Pancreas (tissue), 10 donors: Measurements from ENCODE around the gene CHMP6. TPM values are rescaled to one million over a fixed set of nuclear protein-coding genes. Genes with fewer than 3 reads are reported as not detected.

ENCODE experiments used
- ATAC-seq, 4 donors: fragments of 200-7000 bp; cut with Tn5 transposase; one replicate each; pipeline versions ENCODE4 v1.8.0 to v1.9.1; 2020; ENCODE audit warnings: mild to moderate bottlenecking in 4 of 4, moderate library complexity in 4 of 4
- DNase-seq, 6 donors: peaks; one replicate each; pipeline ENCODE4 v3.0.0-alpha.2; 2020
- FAIRE-seq: peaks from 2 replicates; lab custom pipeline; 2012; peaks lifted over from hg19 to GRCh38; lab: Jason Lieb, UNC
- H3K27ac ChIP-seq, 4 donors: fragments of 200-600 bp; sonication (generic); 1 replicate in 3 of 4; 2 replicates in 1 of 4; pipeline versions ENCODE4 v1.5.0 to v1.8.0; 2020
- H3K27me3 ChIP-seq, 4 donors: fragments of 200-600 bp; one replicate each; pipeline ENCODE4 v1.8.0; 2021
- H3K36me3 ChIP-seq, 3 donors: fragments of 200-600 bp; sonication (generic) in 1 of 3; one replicate each; pipeline versions ENCODE4 v1.5.0 to v1.8.0; 2020 to 2021
- H3K4me1 ChIP-seq, 3 donors: fragments of 200-600 bp; one replicate each; pipeline ENCODE4 v1.8.0; 2021
- H3K4me3 ChIP-seq, 4 donors: fragments of 200-600 bp; sonication (generic) in 2 of 4; one replicate each; pipeline versions ENCODE4 v1.5.0 to v1.8.0; 2020 to 2021
- H3K9me3 ChIP-seq, 4 donors: fragments of 200-600 bp; one replicate each; pipeline ENCODE4 v1.8.0; 2021
- CTCF ChIP-seq, 4 donors: fragments of 200-600 bp; sonication (generic) in 3 of 4; IDR thresholded peaks; one replicate each; pipeline versions ENCODE4 v1.5.0 to v1.8.0; 2021; ENCODE audit warnings: antibody characterized with exemption in 4 of 4
- WGBS, 2 donors: extraction: QIAGEN DNeasy Blood & Tissue Kit; methylation state at CpG; one replicate each; pipeline ENCODE4 v1.1.7; 2013; 5-methylcytosine and 5-hydroxymethylcytosine counted together
- intact Hi-C, 3 donors: fragments of 100-400 bp; cut with DNase I; formaldehyde crosslinking; loops; one replicate each; pipeline versions ENCODE4 v1.11.1 to v1.14.2; 2022
- polyA plus RNA-seq, 2 donors: library from polyadenylated mRNA; stranded (reverse); fragments of 200-250 nt; gene quantifications; one replicate each; pipeline ENCODE4 v1.2.3, GENCODE V29; 2013
- total RNA-seq, 6 donors: library from RNA; stranded (reverse); fragmentation: NEBNext Ultra II Directional in 4 of 6; extraction: Animal tissue kit (Norgen Biotek cat#: 25700) in 4 of 6; gene quantifications; one replicate each; pipeline versions ENCODE4 v1.2.1 to v1.2.4, GENCODE V29; 2021 to 2023
- donor health status: healthy with polysubstance abuse.
- donor health status: DM: no; HTN: no; CAD: no; lungs with moderate emphysema.
- donor health status: DM: no; HTN: no; CAD: no.
- donor health status: control.
- donor health status: control.
- donor health status: Bipolar disorder and iron deficiency.
- donor health status: DM: yes; HTN: yes; CAD: no.
- donor health status: DM: no; HTN: no; CAD: no.
- donor health status: DM: no; HTN: no; CAD: no.
- donor health status: DM: yes; HTN: yes; CAD: no.

Gene CHMP6
- total and polyA plus RNA-seq, 8 donors = 9.5 to 30.8 (median 13.8) TPM

- TF ChIP-seq CTCF (IDR thresholded peaks at IDR 0.05) = no peak
- no peaks in the 10 kb centered on the region for H3K9me3 ChIP-seq
- no peaks in the 10 kb centered on the region for H3K4me1 ChIP-seq
- DNase-seq (no peak), ATAC-seq (no peak), FAIRE-seq (no peak)
- peaks cover 0 to 3% (median 0%) of the 10 kb centered on the region in 4 donors for H3K27me3 ChIP-seq
- no peak overlapping the region for H3K27ac ChIP-seq
- H3K36me3 ChIP-seq = no peaks in the 10 kb centered on the region
- 80 to 85% methylated on average over 19 of the region's 19 CpGs for WGBS, 2 donors
- H3K4me3 ChIP-seq = no peak overlapping the region
- intact Hi-C loops = loop anchor here in 1 of 3 donors (5.0 kb wide), 1 partner anchor 81 kb away; no protein-coding TSS in a partner anchor
These were observed 30.1 kb downstream of the CHMP6 start for GRCh38 chr17:81021531-81022343.

- intact Hi-C loops = loop anchor here in 1 of 3 donors (5.0 kb wide), 1 partner anchor 80 kb away; no protein-coding TSS in a partner anchor
- no peak for ATAC-seq
- H3K36me3 ChIP-seq = no peaks in the 10 kb centered on the region
- 66 to 68% methylated on average over 4 to 6 of the region's 6 CpGs for WGBS, 2 donors
- H3K27ac ChIP-seq = no peak overlapping the region
- peaks cover 0 to 3% (median 0%) of the 10 kb centered on the region in 4 donors for H3K27me3 ChIP-seq
- peaks cover 0 to 3% (median 0%) of the 10 kb centered on the region in 3 donors for H3K4me1 ChIP-seq
- DNase-seq = peak in 1 of 6 donors; percentile 16
- no peak for FAIRE-seq
- TF ChIP-seq CTCF (IDR thresholded peaks at IDR 0.05) = no peak
- H3K9me3 ChIP-seq = no peaks in the 10 kb centered on the region
- no peak overlapping the region for H3K4me3 ChIP-seq
These were observed 30.7 kb downstream of the CHMP6 start for GRCh38 chr17:81022344-81022676.

- TF ChIP-seq CTCF (IDR thresholded peaks at IDR 0.05) = no peak
- WGBS, 2 donors = 64 to 76% methylated on average over 16 of the region's 16 CpGs
- intact Hi-C loops = loop anchor here in 1 of 3 donors (5.0 kb wide), 1 partner anchor 77 kb away; no protein-coding TSS in a partner anchor
- FAIRE-seq (no peak), ATAC-seq (no peak), DNase-seq (peak in 1 of 6 donors; percentile 26)
- no peak overlapping the region for H3K27ac ChIP-seq
- peaks cover 0 to 3% (median 0%) of the 10 kb centered on the region in 4 donors for H3K27me3 ChIP-seq
- H3K9me3 ChIP-seq = no peaks in the 10 kb centered on the region
- H3K4me1 ChIP-seq = peaks cover 0 to 5% (median 0%) of the 10 kb centered on the region in 3 donors
- H3K4me3 ChIP-seq = no peak overlapping the region
- no peaks in the 10 kb centered on the region for H3K36me3 ChIP-seq
These were observed 33.6 kb downstream of the CHMP6 start for GRCh38 chr17:81025065-81025740.

GRCh38 chr17:81025741-81026129 is 34.1 kb downstream of the CHMP6 start:
- Histone ChIP-seq H3K4me1 (peaks cover 0 to 5% (median 0%) of the 10 kb centered on the region in 3 donors), H3K36me3 (no peaks in the 10 kb centered on the region), H3K27me3 (peaks cover 0 to 3% (median 0%) of the 10 kb centered on the region in 4 donors), H3K4me3 (no peak overlapping the region), H3K27ac (no peak overlapping the region), H3K9me3 (no peaks in the 10 kb centered on the region)
- intact Hi-C loops = loop anchor here in 1 of 3 donors (5.0 kb wide), 1 partner anchor 77 kb away; no protein-coding TSS in a partner anchor
- WGBS, 2 donors = 69 to 76% methylated on average over 22 of the region's 22 CpGs
- peak in 1 of 6 donors; percentile 52 for DNase-seq
- TF ChIP-seq CTCF (IDR thresholded peaks at IDR 0.05) = no peak
- ATAC-seq = no peak
- no peak for FAIRE-seq
